Panc1 (cell line): ENCODE results near the gene FAIM. TPM values are rescaled to one million over a fixed set of nuclear protein-coding genes. Genes with fewer than 3 reads are reported as not detected.

Source experiments
- ATAC-seq: fragments of 200-7000 bp; cut with Tn5 transposase; 2 replicates; pipeline ENCODE4 v1.9.1; 2020; ENCODE audit warnings: mild to moderate bottlenecking, moderate library complexity
- BruUV-seq: library from RNA; stranded (reverse); fragments of 400-500 nt; replicated peaks from 2 replicates; lab custom pipeline; 2021; lab: Mats Ljungman, UMichigan
- CTCF ChIA-PET: fragments of 300-600 bp; sonication (Branson Sonifier 250); formaldehyde crosslinking; loops from one replicate; lab custom pipeline; 2022; ENCODE audit warnings: antibody characterized with exemption; lab: Charles Lee
- POLR2A ChIA-PET: fragments of 300-600 bp; sonication (Branson Sonifier 250); formaldehyde crosslinking; loops from one replicate; lab custom pipeline; 2022; ENCODE audit warnings: antibody characterized with exemption; lab: Charles Lee
- DNase-seq: peaks from one replicate; pipeline ENCODE4 v3.0.0-alpha.2; 2010; ENCODE audit warnings: low read depth, low spot score
- H3K27ac ChIP-seq: 2 replicates; pipeline ENCODE4 v1.5.1; 2011; ENCODE audit warnings: mild to moderate bottlenecking, low read length, inconsistent platforms
- H3K27me3 ChIP-seq: fragments of 200-500 bp; sonication (Bioruptor generic); 2 replicates; pipeline ENCODE4 v1.6.0; 2014; ENCODE audit warnings: low read length, inconsistent platforms; ENCODE audit not compliant: control insufficient read depth, insufficient read depth
- H3K36me3 ChIP-seq: fragments of 200-500 bp; sonication (Bioruptor generic); 2 replicates; pipeline ENCODE4 v1.5.1; 2014; ENCODE audit warnings: inconsistent platforms, mild to moderate bottlenecking, low read length, moderate library complexity; ENCODE audit not compliant: control insufficient read depth, insufficient read depth
- H3K4me1 ChIP-seq: 2 replicates; pipeline ENCODE4 v1.5.1; 2011; ENCODE audit warnings: inconsistent platforms, mild to moderate bottlenecking, low read length, moderate library complexity; ENCODE audit not compliant: control insufficient read depth, insufficient read depth
- H3K4me3 ChIP-seq, 2 experiments: 2 replicates each; pipeline ENCODE4 v1.5.1; 2011 to 2012; ENCODE audit warnings: low read depth in 2 of 2, low read length in 2 of 2, mild to moderate bottlenecking in 2 of 2, inconsistent platforms in 1 of 2, moderate library complexity in 1 of 2
- H3K9me3 ChIP-seq: fragments of 200-500 bp; sonication (Bioruptor generic); 2 replicates; pipeline ENCODE4 v1.5.1; 2014; ENCODE audit warnings: low read depth, mild to moderate bottlenecking, inconsistent platforms, low read length, moderate library complexity; ENCODE audit not compliant: control insufficient read depth, insufficient read depth
- CTCF ChIP-seq: fragments of 450-650 bp; IDR thresholded peaks from 2 replicates; pipeline ENCODE4 v1.5.1; 2017; ENCODE audit warnings: mild to moderate bottlenecking
- POLR2AphosphoS5 ChIP-seq: IDR thresholded peaks from 2 replicates; pipeline ENCODE4 v1.6.1; 2012; ENCODE audit warnings: mild to moderate bottlenecking, low read depth, low read length, moderate library complexity
- REST ChIP-seq, 2 experiments: IDR thresholded peaks; 2 replicates each; pipeline ENCODE4 v1.6.1; 2011 to 2012; ENCODE audit warnings: low read depth in 2 of 2, control low read depth in 1 of 2, low read length in 1 of 2, mild to moderate bottlenecking in 1 of 2, moderate library complexity in 1 of 2; ENCODE audit not compliant: insufficient read depth in 1 of 2
- SIN3A ChIP-seq: IDR thresholded peaks from 2 replicates; pipeline ENCODE4 v1.6.1; 2012; ENCODE audit warnings: low read depth, mild to moderate bottlenecking, low read length, moderate library complexity, borderline replicate concordance; ENCODE audit not compliant: insufficient read depth
- TCF7L2 ChIP-seq: IDR thresholded peaks from 2 replicates; pipeline ENCODE4 v1.6.1; 2011; ENCODE audit warnings: mild to moderate bottlenecking, low read depth, low read length, inconsistent platforms
- in situ Hi-C: cut with HindIII; loops from 2 replicates; pipeline ENCODE4 v1.10.0; 2016; ENCODE audit warnings: low sequenced_read_pairs, low pct_unique_long_range_greater_than_20kb
- intact Hi-C: fragments of 100-400 bp; cut with micrococcal nuclease; formaldehyde crosslinking; loops from one replicate; pipeline ENCODE4 v1.10.0; 2022; ENCODE audit not compliant: unreplicated experiment
- total RNA-seq: library from RNA; stranded (reverse); gene quantifications from one replicate; pipeline ENCODE4 v1.2.1, GENCODE V29; 2021; ENCODE audit not compliant: unreplicated experiment

Gene FAIM
- total RNA-seq, 1 experiment from 2014 or later = 18.8 TPM

GRCh38 chr3:138649134-138649533, 40.6 kb downstream of the FAIM start:
- H3K4me3 ChIP-seq = no peak overlapping the region
- H3K27ac ChIP-seq = no peak overlapping the region
- BruUV-seq = no TSS peak
- no peak for DNase-seq
- no peak for TF ChIP-seq CTCF
- no peak for TF ChIP-seq TCF7L2
- no peak for TF ChIP-seq POLR2AphosphoS5
- TF ChIP-seq SIN3A = no peak
- TF ChIP-seq REST (IDR thresholded peaks at IDR 0.05; ENCODE audit: insufficient read depth in 1 of 2, low read depth in 2 of 2, low read length in 1 of 2) = no peak
- CTCF ChIA-PET = no interaction called here
- intact Hi-C loops (no loop called here), in situ Hi-C loops (no loop called here)
- POLR2A ChIA-PET = no interaction called here
- ATAC-seq = peak; percentile 60; the same call in 1 of the 2 replicates
- H3K4me1 ChIP-seq = no peaks in the 10 kb centered on the region
- peaks cover 6% of the 10 kb centered on the region for H3K36me3 ChIP-seq
- peaks cover 17% of the 10 kb centered on the region for H3K9me3 ChIP-seq
- no peaks in the 10 kb centered on the region for H3K27me3 ChIP-seq

- POLR2A ChIA-PET = no interaction called here
- no peak for TF ChIP-seq TCF7L2
- TF ChIP-seq CTCF = no peak
- no peak for TF ChIP-seq SIN3A
- TF ChIP-seq POLR2AphosphoS5 = no peak
- TF ChIP-seq REST (IDR thresholded peaks at IDR 0.05; ENCODE audit: insufficient read depth in 1 of 2, low read depth in 2 of 2, low read length in 1 of 2) = no peak
- intact Hi-C loops = no loop called here
- in situ Hi-C loops = no loop called here
- no peak overlapping the region for H3K27ac ChIP-seq
- H3K27me3 ChIP-seq = no peaks in the 10 kb centered on the region
- peaks cover 10% of the 10 kb centered on the region for H3K9me3 ChIP-seq
- ATAC-seq (no peak), DNase-seq (no peak)
- CTCF ChIA-PET = no interaction called here
- H3K36me3 ChIP-seq = peaks cover 18% of the 10 kb centered on the region
- no peaks in the 10 kb centered on the region for H3K4me1 ChIP-seq
- BruUV-seq = no TSS peak
- H3K4me3 ChIP-seq = no peak overlapping the region
Measured at GRCh38 chr3:138653567-138653966, 45.0 kb downstream of the FAIM start.
